HG03571 (cell line): ENCODE results near the gene SMTN.

Source experiments
- ATAC-seq: cut with Tn5 transposase; IDR thresholded peaks from one replicate; pipeline ENCODE4 v1.9.1; 2021; ENCODE audit not compliant: unreplicated experiment

The SMTN gene

DNA sequence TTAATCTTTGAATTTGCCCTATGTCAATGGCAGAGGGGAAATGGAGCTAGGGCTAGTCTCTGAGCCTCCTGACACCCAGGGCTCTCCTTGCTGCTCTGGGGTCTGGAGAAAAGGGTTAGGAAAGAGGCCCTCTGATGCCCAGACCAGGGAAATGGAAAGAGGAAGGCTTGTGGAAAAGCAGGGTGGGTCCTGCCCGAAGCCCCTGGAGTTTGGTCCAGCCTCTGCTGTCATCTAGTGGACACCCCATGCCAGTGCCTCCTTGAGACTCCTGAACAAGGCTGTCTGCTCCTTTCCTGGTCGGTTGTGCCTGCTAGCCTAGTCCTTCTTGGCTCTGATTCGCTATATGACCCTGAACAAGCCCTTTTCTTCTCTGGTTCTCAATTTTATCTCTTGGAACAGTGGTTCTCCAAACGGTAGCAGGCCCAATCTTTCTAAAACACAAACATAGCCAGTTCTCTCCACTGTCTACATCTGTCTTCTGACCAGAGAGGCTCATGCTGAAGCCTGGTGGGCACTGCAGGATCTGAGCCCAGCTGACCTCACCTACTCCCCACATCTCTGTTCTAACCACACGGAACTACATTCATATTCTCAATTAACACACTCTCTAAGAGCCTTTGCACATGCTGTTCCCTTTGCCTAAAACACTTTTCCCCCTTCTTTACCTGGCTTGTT, 68.0 kb downstream of the SMTN start:
- ATAC-seq, result no peak

DNA sequence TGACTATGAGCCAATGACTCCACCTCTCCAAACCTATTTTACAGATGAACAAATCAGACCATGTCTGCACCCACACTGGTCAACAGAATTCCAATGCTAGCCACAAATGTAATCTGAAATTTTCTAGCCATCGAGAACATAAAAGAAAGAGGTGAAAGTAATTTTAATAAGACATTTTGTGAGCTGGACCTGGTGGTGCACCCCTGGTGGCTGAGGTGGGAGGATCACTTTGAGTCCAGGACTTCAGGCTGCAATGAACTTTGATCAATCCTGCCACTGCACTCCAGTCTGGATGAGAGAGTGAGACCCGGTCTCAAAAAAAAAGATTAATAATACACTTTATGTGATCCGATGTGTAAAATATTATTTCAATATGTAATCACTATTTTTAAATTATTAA, 69.5 kb downstream of the SMTN start:
- ATAC-seq, result no peak

DNA sequence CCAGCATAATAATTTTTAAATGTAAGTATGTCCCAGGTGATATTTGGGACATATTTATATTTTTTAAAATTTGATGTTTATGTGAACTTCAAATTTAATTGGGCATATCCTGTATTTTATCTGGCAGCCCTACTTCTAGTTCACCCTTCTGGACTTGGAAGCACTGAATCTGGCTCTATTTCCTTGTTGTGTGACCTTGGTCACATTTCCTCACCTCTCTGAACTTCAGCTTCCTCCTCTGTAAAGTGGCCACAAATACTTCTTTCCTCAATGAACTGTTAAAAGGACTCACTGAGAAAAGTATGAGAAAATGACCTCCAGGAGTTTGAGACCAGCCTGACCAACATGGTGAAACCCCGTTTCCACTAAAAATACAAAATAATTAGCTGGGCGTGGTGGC, 70.8 kb downstream of the SMTN start:
- no peak for ATAC-seq

DNA sequence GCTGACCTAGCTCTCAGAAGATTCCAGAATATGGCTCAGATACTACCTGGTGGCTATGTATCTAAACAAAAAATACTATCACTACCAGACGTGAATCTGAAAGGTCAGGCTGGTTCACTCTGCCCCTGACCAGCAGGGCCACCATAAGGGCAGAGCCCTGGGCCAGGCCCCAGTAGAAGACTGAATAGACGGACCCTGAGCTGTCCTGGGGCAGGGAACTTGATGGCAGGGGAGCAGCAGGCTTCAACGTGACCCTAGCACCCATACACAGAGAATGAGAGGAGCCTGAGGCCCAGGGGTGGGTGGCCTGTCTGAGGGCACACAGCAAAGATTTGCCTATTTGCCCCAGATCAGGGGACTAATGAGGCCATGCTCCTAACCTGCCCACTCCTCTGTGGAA, 72.2 kb downstream of the SMTN start:
- ATAC-seq, result no peak
